ENCODE results near the gene FAM193A.

DNA sequence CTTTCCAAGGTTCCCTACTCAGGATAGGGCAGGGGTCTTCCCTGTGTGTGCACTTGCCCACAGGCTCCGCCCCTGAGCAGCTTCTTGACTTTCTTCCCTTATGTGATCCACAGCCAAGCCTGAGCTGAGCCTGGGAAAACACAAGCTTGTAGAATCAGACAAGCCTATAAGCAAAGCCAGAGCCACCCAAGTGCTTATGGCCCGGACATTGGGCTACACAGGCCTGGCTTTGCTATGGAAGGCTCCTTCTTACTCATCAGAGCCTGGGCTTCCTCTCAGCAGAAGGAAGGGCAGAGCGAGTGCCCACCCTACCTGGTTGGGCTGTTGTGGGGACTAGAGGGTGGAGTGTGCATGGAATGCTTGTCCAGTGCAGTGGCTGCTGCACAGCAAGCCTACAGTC is 221.0 kb downstream of the FAM193A start:
- TF ChIP-seq EZH2 (IDR thresholded peaks at IDR 0.05; ENCODE audit: low read length): no peak
- TF ChIP-seq, protein P1, sequence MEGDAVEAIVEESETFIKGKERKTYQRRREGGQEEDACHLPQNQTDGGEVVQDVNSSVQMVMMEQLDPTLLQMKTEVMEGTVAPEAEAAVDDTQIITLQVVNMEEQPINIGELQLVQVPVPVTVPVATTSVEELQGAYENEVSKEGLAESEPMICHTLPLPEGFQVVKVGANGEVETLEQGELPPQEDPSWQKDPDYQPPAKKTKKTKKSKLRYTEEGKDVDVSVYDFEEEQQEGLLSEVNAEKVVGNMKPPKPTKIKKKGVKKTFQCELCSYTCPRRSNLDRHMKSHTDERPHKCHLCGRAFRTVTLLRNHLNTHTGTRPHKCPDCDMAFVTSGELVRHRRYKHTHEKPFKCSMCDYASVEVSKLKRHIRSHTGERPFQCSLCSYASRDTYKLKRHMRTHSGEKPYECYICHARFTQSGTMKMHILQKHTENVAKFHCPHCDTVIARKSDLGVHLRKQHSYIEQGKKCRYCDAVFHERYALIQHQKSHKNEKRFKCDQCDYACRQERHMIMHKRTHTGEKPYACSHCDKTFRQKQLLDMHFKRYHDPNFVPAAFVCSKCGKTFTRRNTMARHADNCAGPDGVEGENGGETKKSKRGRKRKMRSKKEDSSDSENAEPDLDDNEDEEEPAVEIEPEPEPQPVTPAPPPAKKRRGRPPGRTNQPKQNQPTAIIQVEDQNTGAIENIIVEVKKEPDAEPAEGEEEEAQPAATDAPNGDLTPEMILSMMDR (optimal IDR thresholded peaks at IDR 0.05 in 1 of 3, IDR thresholded peaks at IDR 0.05 in 1 of 3, conservative IDR thresholded peaks at IDR 0.05 in 1 of 3; ENCODE audit: extremely low read depth in 1 of 3, insufficient read depth in 2 of 3, low read length in 3 of 3): no peak
